Muscle of back (tissue), 11 donors: ENCODE data around the gene SORCS2. TPM values are rescaled to one million over a fixed set of nuclear protein-coding genes. Genes with fewer than 3 reads are reported as not detected.

ENCODE experiments used
- DNase-seq, 3 donors: peaks; one replicate each; pipeline versions ENCODE4 v3.0.0 to v3.0.0-alpha.2; 2013
- polyA plus RNA-seq, 10 donors: library from polyadenylated mRNA; unstranded; fragments of 120-200 nt; gene quantifications; one replicate each; pipeline ENCODE4 v1.2.1, GENCODE V29; 2013; ENCODE audit not compliant: insufficient read length in 10 of 10

SORCS2 gene
- polyA plus RNA-seq, 10 donors, result 6.5 to 21.0 (median 10.8) TPM

- DNase-seq, result no peak
Observed at GRCh38 chr4:7323461-7323871, 131.1 kb downstream of the SORCS2 start.

GRCh38 chr4:7323872-7324650 lies 131.7 kb downstream of the SORCS2 start:
- no peak for DNase-seq

- no peak for DNase-seq
Observed at GRCh38 chr4:7324651-7325121, 132.3 kb downstream of the SORCS2 start.

- DNase-seq, result no peak
Observed at GRCh38 chr4:7325541-7325940, 133.2 kb downstream of the SORCS2 start.

- DNase-seq, result no peak
Observed at GRCh38 chr4:7326306-7326692, 134.0 kb downstream of the SORCS2 start.

- peak in 1 of 3 donors; percentile 28 for DNase-seq
Observed at GRCh38 chr4:7326693-7327340, 134.5 kb downstream of the SORCS2 start.

- peak in 1 of 3 donors; percentile 33 for DNase-seq
Observed at GRCh38 chr4:7327341-7327885, 135.1 kb downstream of the SORCS2 start.

GRCh38 chr4:7328162-7328912 lies 136.0 kb downstream of the SORCS2 start:
- DNase-seq, result no peak

- peak in 2 of 3 donors; percentile 25 to 49 for DNase-seq
Observed at GRCh38 chr4:7328913-7329638, 136.7 kb downstream of the SORCS2 start.

- no peak for DNase-seq
Observed at GRCh38 chr4:7330031-7330596, 137.8 kb downstream of the SORCS2 start.

GRCh38 chr4:7330811-7331681 lies 138.7 kb downstream of the SORCS2 start:
- no peak for DNase-seq

- no peak for DNase-seq
Observed at GRCh38 chr4:7331682-7332000, 139.3 kb downstream of the SORCS2 start.

GRCh38 chr4:7332216-7333023 lies 140.1 kb downstream of the SORCS2 start:
- peak in 2 of 3 donors; percentile 45 to 51 for DNase-seq

- no peak for DNase-seq
Observed at GRCh38 chr4:7333024-7333780, 140.9 kb downstream of the SORCS2 start.

- peak in 1 of 3 donors; percentile 42 for DNase-seq
Observed at GRCh38 chr4:7333801-7334421, 141.6 kb downstream of the SORCS2 start.

- DNase-seq, result no peak
Observed at GRCh38 chr4:7334521-7335275, 142.4 kb downstream of the SORCS2 start.
